ENCODE measurements around the gene ATF6B. TPM values are rescaled to one million over a fixed set of nuclear protein-coding genes. Genes with fewer than 3 reads are reported as not detected.
"Not testable (repeated sequence)": the region's sequence is repeated elsewhere in the genome, so short reads cannot be mapped to it uniquely, and the experiment has no call there.

Gene ATF6B
- total and polyA plus RNA-seq, 9 donors: 27.8 to 100 (median 72.9) TPM

GRCh38 chr6:32105433-32105832, 22.6 kb downstream of the ATF6B start:
- Histone ChIP-seq H3K27ac (no peak overlapping the region), H3K4me1 (ENCODE audit: insufficient read depth) (peaks cover 25% of the 10 kb centered on the region), H3K36me3 (no peaks in the 10 kb centered on the region), H3K27me3 (no peaks in the 10 kb centered on the region), H3K9me3 (no peaks in the 10 kb centered on the region), H3K4me3 (no peak overlapping the region)
- no peak for TF ChIP-seq CTCF (IDR thresholded peaks at IDR 0.05)
- no peak for TF ChIP-seq EP300 (IDR thresholded peaks at IDR 0.05)
- TF ChIP-seq POLR2A (IDR thresholded peaks at IDR 0.05): no peak
- intact Hi-C loops (cut with DNase I): no loop called here
- 78 to 84% (median 83%) methylated on average over 4 of the region's 4 CpGs for WGBS, 3 donors
- no peak for DNase-seq

GRCh38 chr6:32102255-32102654, 25.8 kb downstream of the ATF6B start:
- Histone ChIP-seq H3K4me1 (ENCODE audit: insufficient read depth) (peaks cover 7% of the 10 kb centered on the region), H3K27me3 (no peaks in the 10 kb centered on the region), H3K36me3 (no peaks in the 10 kb centered on the region), H3K27ac (no peak overlapping the region), H3K4me3 (no peak overlapping the region), H3K9me3 (no peaks in the 10 kb centered on the region)
- intact Hi-C loops (cut with DNase I): no loop called here
- DNase-seq: no peak
- no peak for TF ChIP-seq EP300 (IDR thresholded peaks at IDR 0.05)
- TF ChIP-seq POLR2A (IDR thresholded peaks at IDR 0.05): no peak
- no peak for TF ChIP-seq CTCF (IDR thresholded peaks at IDR 0.05)
- WGBS, 3 donors: 89 to 93% (median 93%) methylated on average over 3 of the region's 3 CpGs

- intact Hi-C loops (cut with DNase I); H3K27ac ChIP-seq; H3K36me3 ChIP-seq; DNase-seq; H3K4me1 ChIP-seq (ENCODE audit: insufficient read depth); H3K9me3 ChIP-seq; H3K27me3 ChIP-seq; H3K4me3 ChIP-seq: not testable (repeated sequence)
- 90 to 91% (median 91%) methylated on average over 8 of the region's 8 CpGs for WGBS, 3 donors
Observed at GRCh38 chr6:32100251-32100650, 27.8 kb downstream of the ATF6B start.

- no peak for DNase-seq
- TF ChIP-seq POLR2A (IDR thresholded peaks at IDR 0.05) (no peak), CTCF (IDR thresholded peaks at IDR 0.05) (no peak), EP300 (IDR thresholded peaks at IDR 0.05) (no peak)
- WGBS, 3 donors: 81 to 91% (median 89%) methylated on average over 3 of the region's 3 CpGs
Observed at GRCh38 chr6:32097364-32097763, 30.7 kb downstream of the ATF6B start.

GRCh38 chr6:32096394-32097258, 31.4 kb downstream of the ATF6B start:
- Histone ChIP-seq H3K27me3 (no peaks in the 10 kb centered on the region), H3K27ac (no peak overlapping the region), H3K4me3 (no peak overlapping the region), H3K9me3 (no peaks in the 10 kb centered on the region), H3K36me3 (no peaks in the 10 kb centered on the region), H3K4me1 (ENCODE audit: insufficient read depth) (peaks cover 16% of the 10 kb centered on the region)
- intact Hi-C loops (cut with DNase I): no loop called here
- TF ChIP-seq CTCF (IDR thresholded peaks at IDR 0.05): no peak
- TF ChIP-seq EP300 (IDR thresholded peaks at IDR 0.05): no peak
- TF ChIP-seq POLR2A (IDR thresholded peaks at IDR 0.05): no peak
- WGBS, 3 donors: 79 to 83% (median 82%) methylated on average over 79 to 90 of the region's 90 CpGs
- DNase-seq: no peak

More at GRCh38 chr6:32097364-32097763, 30.7 kb downstream of the ATF6B start:
- H3K4me1 ChIP-seq (ENCODE audit: insufficient read depth): peaks cover 9% of the 10 kb centered on the region
- no peak overlapping the region for H3K4me3 ChIP-seq
- H3K9me3 ChIP-seq: no peaks in the 10 kb centered on the region
- H3K36me3 ChIP-seq: no peaks in the 10 kb centered on the region
- H3K27me3 ChIP-seq: no peaks in the 10 kb centered on the region
- intact Hi-C loops (cut with DNase I): no loop called here
- H3K27ac ChIP-seq: no peak overlapping the region
